ENCODE data around the gene USHBP1. TPM values are rescaled to one million over a fixed set of nuclear protein-coding genes. Genes with fewer than 3 reads are reported as not detected.

Gene USHBP1
- total and polyA plus RNA-seq, 9 donors: 1.1 to 8.9 (median 2.0) TPM

GRCh38 chr19:17205237-17206140, 59.1 kb downstream of the USHBP1 start:
- H3K4me1 ChIP-seq (ENCODE audit: insufficient read depth): no peaks in the 10 kb centered on the region
- no peaks in the 10 kb centered on the region for H3K36me3 ChIP-seq
- no peak overlapping the region for H3K27ac ChIP-seq
- no peaks in the 10 kb centered on the region for H3K27me3 ChIP-seq
- H3K4me3 ChIP-seq: no peak overlapping the region
- WGBS, 3 donors: 72 to 78% (median 76%) methylated on average over 25 to 27 of the region's 27 CpGs
- peak; percentile 39 to 79 (median 64) for DNase-seq
- H3K9me3 ChIP-seq: no peaks in the 10 kb centered on the region
- TF ChIP-seq POLR2A (IDR thresholded peaks at IDR 0.05) (no peak), EP300 (IDR thresholded peaks at IDR 0.05) (no peak), CTCF (IDR thresholded peaks at IDR 0.05) (peak; percentile 18 to 60 (median 52))
- intact Hi-C loops (cut with DNase I): loop anchor here in 3 of 4 donors (5.0 to 10.0 kb wide), 3 partner anchors 69 to 79 kb away; partner anchors contain the start of gene ANKLE1 (in 2 of the 3)

- Histone ChIP-seq H3K27me3 (no peaks in the 10 kb centered on the region), H3K9me3 (no peaks in the 10 kb centered on the region), H3K36me3 (no peaks in the 10 kb centered on the region), H3K27ac (no peak overlapping the region), H3K4me3 (no peak overlapping the region), H3K4me1 (ENCODE audit: insufficient read depth) (no peaks in the 10 kb centered on the region)
- intact Hi-C loops (cut with DNase I): loop anchor here in 3 of 4 donors (5.0 to 10.0 kb wide), 3 partner anchors 72 to 82 kb away; partner anchors contain the start of gene ANKLE1 (in 2 of the 3)
- TF ChIP-seq POLR2A (IDR thresholded peaks at IDR 0.05): no peak
- no peak for TF ChIP-seq EP300 (IDR thresholded peaks at IDR 0.05)
- TF ChIP-seq CTCF (IDR thresholded peaks at IDR 0.05): no peak
- no peak for DNase-seq
- WGBS, 3 donors: 86 to 94% (median 93%) methylated on average over 17 of the region's 17 CpGs
These were observed 61.8 kb downstream of the USHBP1 start for GRCh38 chr19:17202713-17203112.

GRCh38 chr19:17202249-17202648, 62.3 kb downstream of the USHBP1 start:
- DNase-seq: no peak
- Histone ChIP-seq H3K36me3 (no peaks in the 10 kb centered on the region), H3K4me3 (no peak overlapping the region), H3K27ac (no peak overlapping the region), H3K27me3 (no peaks in the 10 kb centered on the region), H3K9me3 (no peaks in the 10 kb centered on the region), H3K4me1 (ENCODE audit: insufficient read depth) (no peaks in the 10 kb centered on the region)
- intact Hi-C loops (cut with DNase I): loop anchor here in 3 of 4 donors (5.0 to 10.0 kb wide), 3 partner anchors 73 to 83 kb away; partner anchors contain the start of gene ANKLE1 (in 2 of the 3)
- whole genome bisulfite sequencing, 3 donors: 81 to 86% (median 83%) methylated on average over 9 of the region's 9 CpGs
- TF ChIP-seq CTCF (IDR thresholded peaks at IDR 0.05) (no peak), POLR2A (IDR thresholded peaks at IDR 0.05) (no peak), EP300 (IDR thresholded peaks at IDR 0.05) (no peak)

- H3K9me3 ChIP-seq: no peaks in the 10 kb centered on the region
- no peak overlapping the region for H3K4me3 ChIP-seq
- no peak overlapping the region for H3K27ac ChIP-seq
- no peaks in the 10 kb centered on the region for H3K36me3 ChIP-seq
- DNase-seq: no peak
- no peaks in the 10 kb centered on the region for H3K4me1 ChIP-seq (ENCODE audit: insufficient read depth)
- intact Hi-C loops (cut with DNase I): loop anchor here in 3 of 4 donors (5.0 to 10.0 kb wide), 3 partner anchors 74 to 84 kb away; partner anchors contain the start of gene ANKLE1 (in 2 of the 3)
- H3K27me3 ChIP-seq: no peaks in the 10 kb centered on the region
- TF ChIP-seq CTCF (IDR thresholded peaks at IDR 0.05) (no peak), POLR2A (IDR thresholded peaks at IDR 0.05) (no peak), EP300 (IDR thresholded peaks at IDR 0.05) (no peak)
- WGBS, 3 donors: 80 to 82% (median 82%) methylated on average over 16 of the region's 16 CpGs
These were observed 64.0 kb downstream of the USHBP1 start for GRCh38 chr19:17200408-17201079.
